Stimulated activated CD8-positive, alpha-beta memory T cell treated with anti-CD3 and anti-CD28 coated beads, Interleukin-12 subunit alpha, Interleukin-12 subunit beta, amount 100 ng/mL, for 4 hours (primary cell): ENCODE results near the gene SELENOV.
"Not testable (repeated sequence)": the region's sequence is repeated elsewhere in the genome, so short reads cannot be mapped to it uniquely, and the experiment has no call there.

ENCODE experiments used
- DNase-seq: peaks from one replicate; pipeline ENCODE4 v3.0.0-alpha.2; 2020; ENCODE audit warnings: low read depth

SELENOV gene, protein sequence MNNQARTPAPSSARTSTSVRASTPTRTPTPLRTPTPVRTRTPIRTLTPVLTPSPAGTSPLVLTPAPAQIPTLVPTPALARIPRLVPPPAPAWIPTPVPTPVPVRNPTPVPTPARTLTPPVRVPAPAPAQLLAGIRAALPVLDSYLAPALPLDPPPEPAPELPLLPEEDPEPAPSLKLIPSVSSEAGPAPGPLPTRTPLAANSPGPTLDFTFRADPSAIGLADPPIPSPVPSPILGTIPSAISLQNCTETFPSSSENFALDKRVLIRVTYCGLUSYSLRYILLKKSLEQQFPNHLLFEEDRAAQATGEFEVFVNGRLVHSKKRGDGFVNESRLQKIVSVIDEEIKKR

DNA sequence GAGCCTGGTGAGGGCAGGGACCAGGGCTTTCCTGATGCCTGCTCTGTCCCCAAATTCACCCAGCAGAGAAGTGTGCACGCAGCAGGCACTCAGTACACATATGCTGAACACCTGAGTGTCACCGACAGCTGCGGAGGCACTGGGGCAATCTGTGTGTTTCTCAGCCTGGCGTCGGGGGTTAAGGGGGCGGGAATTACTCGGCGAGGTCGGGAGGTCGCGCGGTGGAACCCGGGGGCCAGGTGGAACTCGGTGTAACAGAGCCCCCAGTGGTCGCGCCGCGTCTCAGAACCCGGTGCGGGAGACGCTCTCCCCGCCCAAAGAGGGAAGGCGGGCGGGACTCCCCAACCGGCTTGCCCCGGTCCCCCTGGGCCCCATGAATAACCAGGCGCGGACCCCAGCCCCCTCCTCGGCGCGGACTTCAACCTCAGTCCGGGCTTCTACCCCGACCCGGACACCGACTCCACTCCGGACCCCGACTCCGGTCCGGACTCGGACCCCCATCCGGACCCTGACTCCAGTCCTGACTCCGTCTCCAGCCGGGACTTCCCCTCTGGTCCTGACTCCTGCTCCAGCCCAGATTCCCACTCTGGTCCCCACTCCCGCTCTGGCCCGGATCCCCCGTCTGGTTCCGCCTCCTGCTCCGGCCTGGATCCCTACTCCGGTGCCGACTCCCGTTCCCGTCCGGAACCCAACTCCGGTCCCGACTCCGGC lies at the start of gene SELENOV:
Gene SELENOV (plus strand): TSS at position 300 of the 711 bp plus-strand sequence. CDS start 74 bp downstream, at position 374.
- DNase-seq: no peak

DNA sequence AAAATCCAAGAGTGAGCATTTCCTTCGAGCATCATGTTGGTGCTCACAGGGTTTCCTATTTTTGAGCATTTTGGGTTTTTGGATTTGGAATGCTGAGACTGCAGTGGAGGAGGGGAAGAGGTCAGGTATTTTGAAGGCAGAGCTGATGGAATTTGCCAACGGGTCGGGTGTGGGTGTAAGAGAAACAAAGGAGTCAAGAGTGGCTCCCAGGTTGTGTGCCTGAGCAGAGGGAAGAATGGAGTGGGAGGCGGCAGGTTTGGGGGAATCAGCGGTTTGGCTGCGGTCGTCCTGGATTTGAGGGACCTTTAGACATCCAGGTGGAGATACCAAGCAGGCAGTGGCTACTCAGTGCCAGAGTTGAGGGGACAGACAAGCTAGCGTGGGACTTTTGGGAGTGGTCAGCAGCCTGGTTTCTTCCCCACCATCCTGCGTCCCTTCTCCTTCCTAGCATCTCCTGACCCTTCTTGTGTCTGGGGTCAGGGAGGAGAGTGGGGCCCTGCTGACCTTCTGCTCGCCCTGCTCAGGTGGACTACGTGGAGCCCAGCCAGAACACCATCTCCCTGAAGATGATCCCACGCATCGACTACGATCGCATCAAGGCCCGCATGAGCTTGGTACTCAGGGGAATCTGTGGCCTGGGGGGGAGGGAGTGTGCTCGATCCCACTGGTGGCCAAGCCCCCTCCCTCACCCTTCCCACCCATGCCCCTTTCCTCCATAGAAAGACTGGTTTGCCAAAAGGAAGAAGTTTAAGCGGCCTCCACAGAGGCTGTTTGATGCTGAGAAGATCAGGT lies 48.8 kb upstream of the SELENOV start:
- no peak for DNase-seq

DNA sequence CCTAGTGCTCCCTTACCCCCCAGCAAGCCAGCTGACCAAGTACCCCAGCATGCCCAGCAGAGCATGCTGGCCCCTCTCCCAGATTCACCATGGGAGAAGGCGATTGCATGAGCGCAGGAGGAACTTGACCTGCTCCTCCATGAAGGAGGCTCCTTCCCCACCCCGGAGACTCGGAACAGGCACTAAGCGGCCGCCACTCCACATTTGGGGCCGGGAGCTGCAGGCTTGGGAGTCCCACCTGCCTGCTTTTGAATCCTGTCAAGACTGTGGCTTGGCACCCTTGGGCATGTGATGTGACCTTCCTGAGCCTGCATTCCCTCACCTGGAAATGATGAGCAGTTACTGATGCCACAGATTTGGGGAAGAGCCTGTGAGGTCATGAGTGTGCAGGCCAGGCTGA lies 47.0 kb upstream of the SELENOV start:
- no peak for DNase-seq

DNA sequence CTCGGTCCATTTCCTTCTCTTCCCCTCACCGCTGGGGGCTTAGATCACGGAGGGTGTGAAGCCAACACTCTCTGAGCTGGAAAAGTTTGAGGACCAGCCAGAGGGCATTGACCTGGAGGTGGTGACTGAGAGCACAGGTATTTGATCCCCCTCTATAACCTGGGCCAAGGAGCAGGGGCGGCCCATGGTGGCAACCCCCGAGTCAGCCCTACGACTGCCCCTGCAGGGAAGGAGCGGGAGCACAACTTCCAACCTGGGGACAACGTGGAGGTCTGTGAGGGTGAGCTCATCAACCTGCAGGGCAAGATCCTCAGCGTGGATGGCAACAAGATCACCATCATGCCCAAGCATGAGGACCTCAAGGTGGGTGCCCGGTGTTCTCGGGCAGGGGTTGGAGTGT lies 45.9 kb upstream of the SELENOV start:
- no peak for DNase-seq

DNA sequence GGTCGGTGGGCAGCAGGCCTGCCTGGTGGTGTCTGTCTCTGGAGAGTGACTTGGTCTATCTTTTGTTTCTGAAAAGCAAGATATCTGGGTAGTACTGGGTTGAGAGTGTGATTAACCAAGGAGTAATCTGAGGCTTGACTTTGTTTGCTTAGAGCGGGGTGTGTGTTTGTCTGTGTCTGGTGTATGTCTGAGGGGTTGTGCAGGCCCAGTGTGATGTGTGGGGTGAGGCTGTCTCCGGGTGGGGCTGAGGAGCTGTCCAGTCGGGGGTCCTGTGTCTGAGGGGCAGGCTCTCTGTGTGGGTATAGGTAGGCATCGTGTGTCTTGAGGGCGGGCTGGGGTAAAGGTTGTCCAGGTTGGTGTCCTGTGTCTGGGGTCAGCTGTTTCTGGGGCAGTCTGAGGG lies 45.4 kb upstream of the SELENOV start:
- no peak for DNase-seq

DNA sequence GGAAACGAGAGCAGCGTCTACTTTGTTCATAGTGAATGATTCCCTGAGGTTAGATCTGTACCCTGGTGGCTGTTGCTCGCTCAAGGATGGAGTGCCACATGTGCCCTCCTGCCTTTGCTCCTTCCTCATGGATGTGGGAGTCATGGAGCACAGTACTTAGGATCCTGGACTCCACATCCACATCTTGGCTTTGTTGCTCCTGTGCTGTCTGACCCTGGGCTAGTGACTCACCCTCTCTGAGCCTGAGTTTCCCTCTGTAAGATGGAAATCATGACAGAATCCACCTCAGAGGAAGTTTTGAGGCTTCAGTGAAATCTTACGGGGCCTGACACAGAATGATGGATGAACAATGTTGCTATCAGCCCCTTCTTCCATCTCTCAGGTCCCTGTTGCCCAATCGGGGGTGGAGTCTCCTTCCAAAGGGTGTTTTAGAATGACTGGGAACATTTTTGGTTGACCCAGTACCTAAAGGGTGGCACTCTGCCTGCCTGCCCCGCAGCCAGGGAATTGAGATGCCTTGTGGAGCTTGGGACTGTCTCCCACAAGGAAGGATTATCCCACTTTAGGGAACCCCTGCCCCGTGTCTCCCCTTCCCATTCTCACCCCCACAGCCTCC lies 44.1 kb upstream of the SELENOV start:
- DNase-seq: no peak

DNA sequence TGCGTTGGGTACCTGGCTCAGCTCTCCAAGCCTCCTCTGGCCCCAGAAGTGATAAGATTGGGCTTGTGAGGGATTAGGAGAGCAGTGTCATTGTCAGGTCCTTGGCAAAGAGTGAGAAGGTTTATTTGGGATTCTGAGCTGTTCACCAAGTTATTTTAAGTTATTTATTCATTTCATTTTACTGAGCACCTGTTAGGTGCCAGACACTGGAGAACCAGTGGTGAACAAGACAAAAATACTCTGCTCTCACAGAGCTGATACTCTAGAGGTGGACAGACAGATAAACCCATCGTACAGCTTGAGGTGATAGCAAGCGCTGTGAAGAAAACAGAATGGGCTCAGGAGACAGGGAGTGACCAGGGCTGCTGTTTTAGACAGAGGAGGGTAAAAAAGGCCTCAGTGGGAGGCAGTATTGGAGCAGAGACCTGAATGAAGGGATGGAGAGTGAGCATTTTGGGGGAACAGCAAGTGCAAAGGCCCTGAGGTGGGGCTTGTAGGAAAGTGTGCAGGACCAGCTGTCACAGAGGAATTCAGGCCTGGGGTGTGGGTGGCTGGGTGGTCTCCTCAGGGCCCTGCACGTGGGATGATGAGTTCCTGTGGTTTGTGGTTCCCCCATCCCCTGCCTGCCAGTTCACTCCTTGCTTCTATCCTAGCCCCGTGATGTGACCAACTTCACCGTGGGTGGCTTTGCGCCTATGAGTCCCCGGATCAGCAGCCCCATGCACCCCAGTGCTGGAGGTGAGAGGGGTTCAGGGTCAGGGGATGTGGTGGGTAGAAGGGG lies 43.0 kb upstream of the SELENOV start:
- no peak for DNase-seq

DNA sequence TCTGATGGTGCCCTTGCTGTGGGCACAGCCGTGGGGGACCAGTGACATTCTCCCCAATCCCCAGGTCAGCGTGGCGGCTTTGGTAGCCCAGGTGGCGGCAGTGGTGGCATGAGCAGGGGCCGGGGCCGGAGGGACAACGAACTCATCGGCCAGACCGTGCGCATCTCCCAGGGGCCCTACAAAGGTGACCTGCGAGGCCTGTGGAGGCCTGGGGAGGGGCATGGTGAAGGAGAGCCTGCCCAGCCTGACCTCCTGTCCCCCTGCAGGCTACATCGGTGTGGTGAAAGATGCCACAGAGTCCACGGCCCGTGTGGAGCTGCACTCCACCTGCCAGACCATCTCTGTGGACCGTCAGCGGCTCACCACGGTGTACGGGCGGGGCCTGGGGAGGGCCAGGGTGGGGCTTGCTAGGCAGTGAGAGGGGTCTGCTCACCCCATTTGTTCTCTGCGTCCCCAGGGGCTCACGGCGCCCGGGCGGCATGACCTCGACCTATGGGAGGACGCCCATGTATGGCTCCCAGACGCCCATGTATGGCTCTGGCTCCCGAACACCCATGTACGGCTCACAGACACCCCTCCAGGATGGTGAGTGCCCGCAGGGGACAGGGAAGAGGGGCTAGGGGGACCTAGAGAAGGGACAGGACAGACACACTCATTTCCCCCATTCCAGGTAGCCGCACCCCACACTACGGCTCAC lies 42.0 kb upstream of the SELENOV start:
- DNase-seq: no peak

DNA sequence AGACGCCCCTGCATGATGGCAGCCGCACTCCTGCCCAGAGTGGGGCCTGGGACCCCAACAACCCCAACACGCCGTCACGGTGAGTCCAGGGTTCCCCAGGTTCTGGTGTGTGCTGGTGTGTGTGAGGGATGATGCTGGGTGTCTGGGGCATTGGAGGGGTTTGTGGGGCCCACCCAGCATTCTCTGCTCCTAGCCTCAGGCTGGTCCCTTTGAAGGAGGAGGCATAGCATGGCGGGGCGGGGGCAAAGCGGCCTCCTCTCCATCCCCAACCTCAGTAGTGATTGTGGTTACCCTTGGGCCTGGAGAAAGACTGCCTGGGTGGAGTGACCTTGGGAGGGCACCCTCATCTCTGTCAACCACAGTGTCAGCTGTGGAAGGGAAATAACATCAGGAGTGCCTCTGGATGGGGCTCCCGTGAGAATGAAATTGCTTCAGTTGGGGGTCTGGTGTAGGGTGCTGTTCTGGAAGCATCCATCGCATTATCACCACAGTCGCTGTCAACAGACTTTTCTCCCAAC lies 41.4 kb upstream of the SELENOV start:
- DNase-seq: no peak

DNA sequence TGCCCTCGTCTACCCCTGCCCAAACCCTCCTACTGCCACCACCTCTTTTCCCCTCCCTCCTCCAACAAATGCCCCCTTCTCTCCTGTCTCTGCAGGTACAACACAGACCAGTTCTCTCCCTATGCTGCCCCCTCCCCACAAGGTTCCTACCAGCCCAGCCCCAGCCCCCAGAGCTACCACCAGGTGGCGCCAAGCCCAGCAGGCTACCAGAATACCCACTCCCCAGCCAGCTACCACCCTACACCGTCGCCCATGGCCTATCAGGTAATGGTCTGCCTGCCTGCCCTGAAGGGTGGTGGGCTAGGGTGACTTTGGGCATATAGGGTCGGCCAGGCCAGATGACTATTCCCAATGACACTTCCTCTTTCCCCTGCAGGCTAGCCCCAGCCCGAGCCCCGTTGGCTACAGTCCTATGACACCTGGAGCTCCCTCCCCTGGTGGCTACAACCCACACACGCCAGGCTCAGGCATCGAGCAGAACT lies 40.8 kb upstream of the SELENOV start:
- DNase-seq: peak; percentile 29

DNA sequence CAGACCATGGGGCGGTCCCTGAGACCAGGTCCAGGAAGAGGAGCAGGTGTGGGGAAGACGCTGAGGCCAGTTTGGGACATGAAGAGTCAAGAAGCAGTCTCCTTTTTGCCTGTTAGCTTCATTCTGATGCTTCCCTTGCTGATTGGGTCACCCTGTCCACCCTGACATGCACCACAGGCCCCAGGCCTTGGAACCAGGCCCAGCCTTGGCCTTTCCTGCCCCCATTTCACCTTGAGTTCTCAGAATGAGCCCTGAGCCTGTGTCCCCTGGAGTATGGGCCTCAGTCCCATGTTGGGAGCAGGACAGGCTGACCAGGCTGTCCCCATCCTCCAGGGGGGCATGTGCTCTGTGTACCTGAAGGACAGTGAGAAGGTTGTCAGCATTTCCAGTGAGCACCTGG lies 39.2 kb upstream of the SELENOV start:
- DNase-seq: no peak

DNA sequence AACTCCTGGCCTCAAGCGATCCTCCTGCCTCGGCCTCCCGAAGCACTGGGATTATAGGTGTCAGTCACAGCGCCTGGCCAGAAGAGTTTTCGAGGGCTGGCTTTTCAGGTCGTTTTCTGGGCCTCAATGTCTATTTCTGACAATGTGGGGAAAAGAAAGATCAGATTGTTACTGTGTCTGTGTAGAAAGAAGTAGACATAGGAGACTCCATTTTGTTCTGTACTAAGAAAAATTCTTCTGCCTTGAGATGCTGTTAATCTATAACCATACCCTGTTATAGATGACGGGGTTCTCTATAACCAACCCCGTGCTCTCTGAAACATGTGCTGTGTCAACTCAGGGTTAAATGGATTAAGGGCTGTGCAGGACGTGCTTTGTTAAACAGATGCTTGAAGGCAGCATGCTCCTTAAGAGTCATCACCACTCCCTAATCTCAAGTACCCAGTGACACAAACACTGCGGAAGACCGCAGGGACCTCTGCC lies 35.6 kb upstream of the SELENOV start:
- not testable (repeated sequence) for DNase-seq

DNA sequence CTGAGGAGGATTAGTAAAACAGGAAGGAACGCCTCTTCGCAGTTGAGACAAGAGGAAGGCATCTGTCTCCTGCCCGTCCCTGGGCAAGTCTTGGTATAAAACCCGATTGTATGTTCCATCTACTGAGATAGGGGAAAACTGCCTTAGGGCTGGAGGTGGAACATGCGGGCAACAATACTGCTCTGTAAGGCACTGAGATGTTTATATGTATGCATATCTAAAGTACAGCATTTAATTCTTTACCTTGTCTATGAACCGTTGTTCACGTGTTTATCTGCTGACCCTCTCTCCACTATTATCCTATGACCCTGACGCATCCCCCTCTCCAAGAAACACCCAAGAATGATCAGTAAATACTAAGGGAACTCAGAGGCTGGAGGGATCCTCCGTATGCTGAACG lies 35.0 kb upstream of the SELENOV start:
- no peak for DNase-seq

DNA sequence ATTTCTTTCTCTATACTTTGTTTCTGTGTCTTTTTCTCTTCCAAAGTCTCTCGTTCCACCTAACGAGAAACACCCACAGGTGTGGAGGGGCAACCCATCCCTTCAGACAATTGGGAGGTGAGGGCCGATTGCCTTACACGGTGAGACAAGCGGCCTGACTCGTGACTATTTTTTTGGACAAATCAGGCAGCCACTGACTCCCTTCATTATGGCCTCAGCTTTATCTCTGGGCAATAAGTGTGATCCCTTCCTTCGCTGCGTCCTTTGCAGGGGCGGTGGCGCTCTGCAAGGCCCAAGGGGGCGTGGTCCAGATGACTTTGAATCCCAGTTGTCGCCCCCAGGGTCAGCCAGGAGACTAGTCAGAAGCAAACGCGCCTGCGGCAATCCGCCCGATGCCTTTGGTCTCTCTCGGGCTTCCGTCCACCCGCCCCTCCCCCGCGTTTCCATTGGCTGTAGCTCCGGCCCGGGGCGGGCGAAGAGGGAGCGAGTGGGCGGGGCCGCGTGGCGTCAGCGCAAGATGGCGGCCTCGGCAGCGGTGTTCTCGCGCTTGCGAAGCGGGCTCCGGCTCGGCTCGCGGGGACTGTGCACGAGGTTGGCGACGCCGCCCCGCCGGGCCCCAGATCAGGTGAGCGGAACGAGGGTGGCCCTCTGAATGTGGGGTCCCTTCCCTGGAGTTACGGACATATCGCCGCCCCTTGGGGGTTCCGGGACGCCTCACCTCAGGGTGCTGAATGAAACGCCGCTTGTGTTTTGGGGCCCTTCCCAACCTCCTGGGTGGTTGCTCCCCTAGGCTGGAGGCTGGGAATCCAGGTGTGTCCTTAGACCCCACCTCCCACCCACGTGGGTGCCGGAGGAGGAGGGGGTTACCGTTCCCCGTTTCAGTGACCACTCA lies 34.4 kb upstream of the SELENOV start, which contains the start of gene TIMM50:
Gene TIMM50 (plus strand): TSS at position 502 of the 892 bp plus-strand sequence. CDS start 16 bp downstream, at position 518.
- peak; percentile 97 for DNase-seq

DNA sequence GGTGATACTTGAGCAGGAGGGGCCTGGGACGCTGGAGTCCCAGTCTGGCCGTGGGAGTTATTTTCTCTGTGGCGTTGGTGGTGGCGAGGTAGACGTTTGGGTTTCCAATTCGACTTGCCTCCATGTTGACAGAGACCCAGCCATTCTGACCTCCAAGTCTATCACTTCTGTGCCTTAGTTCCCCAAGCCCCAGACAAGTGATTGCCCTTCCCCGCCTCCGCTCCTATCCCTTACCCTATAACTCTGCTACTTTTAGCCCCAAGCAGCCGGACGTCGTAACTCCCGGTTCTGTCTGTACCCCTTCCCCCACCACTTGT lies 33.8 kb upstream of the SELENOV start:
- no peak for DNase-seq

DNA sequence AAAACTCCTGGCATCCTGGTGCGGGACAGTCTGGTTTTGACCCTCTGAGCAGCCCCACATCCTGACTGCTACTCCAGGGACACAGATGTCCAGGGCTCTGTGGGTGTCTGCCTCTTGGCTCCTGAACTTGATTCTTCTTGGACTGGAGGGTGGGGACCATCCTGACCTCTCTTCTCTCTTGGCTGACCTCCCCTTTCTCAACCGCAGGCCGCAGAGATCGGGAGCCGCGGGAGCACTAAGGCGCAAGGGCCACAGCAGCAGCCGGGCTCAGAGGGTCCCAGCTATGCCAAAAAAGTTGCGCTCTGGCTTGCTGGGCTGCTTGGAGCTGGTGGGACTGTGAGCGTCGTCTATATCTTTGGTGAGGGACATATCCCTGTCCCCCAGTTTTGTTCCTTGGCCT lies 33.3 kb upstream of the SELENOV start:
- no peak for DNase-seq

DNA sequence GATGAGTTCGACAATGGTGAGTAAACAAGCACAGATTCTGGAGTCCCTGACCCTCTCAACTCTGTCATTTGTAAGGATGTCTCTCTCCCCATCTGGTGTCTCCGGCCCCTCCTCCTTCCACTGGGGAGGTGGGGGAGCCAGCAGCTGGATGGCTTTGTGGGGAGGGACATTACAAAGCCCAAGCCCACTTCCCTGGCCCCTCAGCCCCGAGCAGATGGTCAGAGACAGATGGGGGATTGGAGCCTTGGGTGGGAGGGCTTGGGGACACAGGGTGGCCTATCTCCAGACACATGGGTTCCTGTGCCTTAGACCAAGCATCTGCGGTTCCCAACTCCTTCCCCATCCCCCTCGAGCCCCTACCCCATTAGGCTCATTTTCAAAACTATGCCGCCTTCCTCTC lies 31.8 kb upstream of the SELENOV start:
- DNase-seq: no peak

DNA sequence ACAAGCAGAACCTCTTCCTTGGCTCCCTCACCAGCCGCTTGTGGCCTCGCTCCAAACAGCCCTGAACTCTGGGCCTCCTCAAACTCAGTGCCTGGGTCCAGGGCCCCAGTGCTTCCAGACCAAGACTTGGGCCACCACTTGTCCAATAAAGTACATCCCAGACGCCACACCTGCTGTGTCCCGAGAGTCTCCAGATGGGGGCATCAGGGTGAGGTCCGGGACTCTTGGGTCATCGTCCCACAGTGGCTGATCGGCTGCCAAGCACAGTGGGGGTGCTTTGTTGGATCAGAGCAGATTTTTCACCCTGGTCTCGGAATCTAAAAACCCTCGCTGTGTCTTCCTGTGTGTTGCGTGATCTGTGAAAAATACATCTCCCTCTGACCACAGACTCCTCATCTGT lies 25.2 kb upstream of the SELENOV start:
- DNase-seq: no peak

DNA sequence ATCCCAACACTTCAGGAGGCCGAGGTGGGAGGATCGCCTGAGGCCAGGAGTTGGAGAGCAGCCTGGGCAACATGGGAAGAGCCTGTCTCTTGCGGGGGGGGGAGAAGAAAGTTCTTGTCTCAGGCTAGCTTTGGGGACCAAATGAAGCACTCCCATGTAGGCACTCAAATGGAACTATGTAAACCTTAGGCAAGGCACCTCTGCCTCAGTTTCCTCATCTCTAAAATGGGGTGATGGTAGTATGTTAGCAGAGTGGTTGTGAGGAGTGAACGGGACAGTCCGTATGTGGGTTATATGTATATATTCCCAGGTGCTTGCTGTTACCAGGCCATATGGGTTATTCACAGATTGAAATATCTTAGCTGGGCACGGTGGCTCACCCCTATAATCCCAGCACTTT lies 22.7 kb upstream of the SELENOV start:
- no peak for DNase-seq
